C4-2B (cell line): ENCODE measurements around the gene PGS1.

Source experiments
- CTCF ChIP-seq: fragments of 450-650 bp; conservative IDR thresholded peaks from 2 replicates; pipeline ENCODE4 v1.5.1; 2017; ENCODE audit warnings: mild to moderate bottlenecking
- ZFX ChIP-seq: fragments of 450-650 bp; IDR thresholded peaks from 2 replicates; pipeline ENCODE4 v1.6.1; 2017

DNA sequence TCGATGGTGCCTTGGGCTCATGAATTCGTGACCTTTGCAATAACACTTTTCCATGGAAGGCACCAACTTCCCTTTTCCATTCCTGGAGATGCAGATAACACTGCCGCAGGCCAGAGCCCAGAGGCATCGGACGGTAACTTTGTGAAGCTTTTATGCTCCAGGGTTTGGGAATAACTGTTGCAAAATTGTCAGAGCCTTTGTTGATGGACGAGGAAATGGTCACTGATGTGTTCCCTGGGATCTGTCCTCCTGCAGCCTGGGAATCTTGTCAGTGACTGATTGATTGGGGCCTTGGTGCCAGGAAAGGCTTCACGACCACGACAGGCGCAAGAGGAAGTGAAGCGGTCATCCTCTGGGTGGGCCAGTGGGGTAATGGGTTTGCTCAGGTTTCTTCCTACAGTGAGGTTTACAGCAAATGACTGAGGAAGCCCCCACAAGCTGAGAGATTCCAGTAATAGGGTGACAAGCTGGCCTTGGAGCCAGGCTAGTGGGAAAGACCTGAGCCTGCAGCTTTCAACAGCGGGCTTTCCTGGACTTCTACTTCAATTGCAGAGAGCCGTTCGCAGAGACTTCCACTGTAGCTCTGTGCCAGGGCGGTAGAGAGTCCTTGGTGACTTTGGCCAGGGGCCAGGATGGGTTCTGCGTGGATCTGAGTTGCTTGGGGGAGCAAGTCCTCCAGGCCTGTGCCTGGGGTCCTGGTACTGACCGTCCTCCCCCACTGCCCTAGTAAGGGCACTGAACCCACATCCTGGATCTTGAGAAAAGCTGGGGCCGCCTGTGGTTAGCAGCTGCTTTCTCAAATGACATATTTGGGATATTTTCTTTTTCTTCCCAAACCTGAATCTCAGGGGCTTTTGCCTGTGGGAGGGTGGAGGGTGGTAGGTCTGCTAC is 37.6 kb downstream of the PGS1 start:
- TF ChIP-seq CTCF (no peak), ZFX (no peak)
